ENCODE results near the gene UQCRFS1.
"Not testable (repeated sequence)": the region's sequence is repeated elsewhere in the genome, so short reads cannot be mapped to it uniquely, and the experiment has no call there.

UQCRFS1 gene

GRCh38 chr19:29212356-29212647 lies 649 bp downstream of the UQCRFS1 start:
- no peak for DNase-seq

- DNase-seq, result no peak
Measured at GRCh38 chr19:29211562-29212355, 1.2 kb downstream of the UQCRFS1 start.

GRCh38 chr19:29211041-29211440 lies 1.9 kb downstream of the UQCRFS1 start:
- not testable (repeated sequence) for DNase-seq

GRCh38 chr19:29210502-29210901 lies 2.4 kb downstream of the UQCRFS1 start:
- DNase-seq, result not testable (repeated sequence)

- not testable (repeated sequence) for DNase-seq
Measured at GRCh38 chr19:29207403-29208187, 5.4 kb downstream of the UQCRFS1 start.

GRCh38 chr19:29206453-29206852 lies 6.5 kb downstream of the UQCRFS1 start:
- no peak for DNase-seq

GRCh38 chr19:29202281-29202680 lies 10.7 kb downstream of the UQCRFS1 start:
- no peak for DNase-seq

GRCh38 chr19:29201855-29202254 lies 11.1 kb downstream of the UQCRFS1 start:
- DNase-seq, result no peak

- DNase-seq, result no peak
Measured at GRCh38 chr19:29194658-29195057, 18.3 kb downstream of the UQCRFS1 start.

- DNase-seq, result no peak
Measured at GRCh38 chr19:29193155-29193554, 19.8 kb downstream of the UQCRFS1 start.

- DNase-seq, result no peak
Measured at GRCh38 chr19:29191005-29191404, 21.9 kb downstream of the UQCRFS1 start.

GRCh38 chr19:29189033-29189360 lies 24.0 kb downstream of the UQCRFS1 start:
- DNase-seq, result no peak

- DNase-seq, result no peak
Measured at GRCh38 chr19:29188289-29189032, 24.5 kb downstream of the UQCRFS1 start.

GRCh38 chr19:29187676-29188075 lies 25.3 kb downstream of the UQCRFS1 start:
- DNase-seq, result no peak

GRCh38 chr19:29185427-29185826 lies 27.5 kb downstream of the UQCRFS1 start:
- no peak for DNase-seq

GRCh38 chr19:29176981-29177754 lies 35.8 kb downstream of the UQCRFS1 start:
- DNase-seq, result no peak

- DNase-seq, result no peak
Measured at GRCh38 chr19:29173896-29174295, 39.1 kb downstream of the UQCRFS1 start.

- no peak for DNase-seq
Measured at GRCh38 chr19:29172302-29172701, 40.6 kb downstream of the UQCRFS1 start.

- no peak for DNase-seq
Measured at GRCh38 chr19:29171525-29171924, 41.4 kb downstream of the UQCRFS1 start.

- DNase-seq, result no peak
Measured at GRCh38 chr19:29170554-29170953, 42.4 kb downstream of the UQCRFS1 start.

GRCh38 chr19:29162694-29163093 lies 50.3 kb downstream of the UQCRFS1 start:
- DNase-seq, result no peak

- DNase-seq, result no peak
Measured at GRCh38 chr19:29155683-29156082, 57.3 kb downstream of the UQCRFS1 start.
